ENCODE data around the gene MT1HL1. TPM values are rescaled to one million over a fixed set of nuclear protein-coding genes. Genes with fewer than 3 reads are reported as not detected.

The MT1HL1 gene
- total and polyA plus RNA-seq, 2 of the 8 experiments (the other 6 are each of a cell fraction or from before 2014, with no cell fraction given), result not detected

- CTCF ChIA-PET (ENCODE audit: partially characterized antibody), result interaction anchor here (0.6 to 1.7 kb wide), 4 partner anchors 22 to 356 kb away, joined by 3 to 6 read pairs (median 3); no protein-coding TSS in a partner anchor
- Histone ChIP-seq H3K9me3 (ENCODE audit: insufficient read depth in 2 of 2, low read depth in 1 of 2, low read length in 1 of 2) (no peaks in the 10 kb centered on the region), H2AFZ (ENCODE audit: low read length) (peak overlapping the region; percentile 21; the same call in 1 of the 2 replicates), H3K27me3 (replicated peaks in 1 of 4; ENCODE audit: control insufficient read depth in 3 of 4, extremely low read depth in 1 of 4, insufficient read depth in 3 of 4, low read length in 3 of 4) (no peaks in the 10 kb centered on the region; a peak in 1 of 7 replicates), H2AK5ac (ENCODE audit: low read depth, low read length) (peak overlapping the region; percentile 8), H2BK15ac (ENCODE audit: low read length) (no peak overlapping the region), H3K23ac (ENCODE audit: insufficient read length) (no peak overlapping the region), H3K56ac (replicated peaks; ENCODE audit: insufficient read length, low read depth, low read length) (no peak overlapping the region), H3K27ac (ENCODE audit: low read depth, low read length) (no peak overlapping the region), H3K23me2 (ENCODE audit: low read depth, low read length) (no peaks in the 10 kb centered on the region; the same call in 1 of the 2 replicates), H4K91ac (replicated peaks; ENCODE audit: insufficient read length, low read length) (no peak overlapping the region), H3K9ac (replicated peaks in 1 of 4; ENCODE audit: extremely low read depth in 1 of 4, low read depth in 3 of 4, low read length in 3 of 4) (no peak overlapping the region), H3K79me2 (ENCODE audit: control insufficient read depth in 1 of 2, insufficient read depth in 2 of 2, low read length in 2 of 2) (no peaks in the 10 kb centered on the region), H2BK20ac (ENCODE audit: low read length) (peak overlapping the region; percentile 3; the same call in 1 of the 2 replicates), H3K36me3 (ENCODE audit: control insufficient read depth in 2 of 4, insufficient read depth in 4 of 4, low read length in 3 of 4) (no peaks in the 10 kb centered on the region), H3K79me1 (ENCODE audit: low read depth, low read length) (no peaks in the 10 kb centered on the region), H3K4me1 (replicated peaks in 1 of 4; ENCODE audit: control insufficient read depth in 3 of 4, insufficient read depth in 4 of 4, low read length in 3 of 4) (peaks cover 0 to 9% (median 7%) of the 10 kb centered on the region in 4 experiments; a peak in 6 of 7 replicates), H3K4ac (replicated peaks; ENCODE audit: insufficient read length, low read depth, low read length) (peak overlapping the region; percentile 0), H2BK5ac (ENCODE audit: low read depth, low read length) (peak overlapping the region; percentile 41; the same call in 1 of the 2 replicates), H2BK12ac (ENCODE audit: low read depth, low read length) (peak overlapping the region; percentile 31; the same call in 1 of the 2 replicates), H4K20me1 (replicated peaks in 1 of 2; ENCODE audit: control insufficient read depth in 1 of 2, insufficient read depth in 2 of 2, low read length in 2 of 2) (no peaks in the 10 kb centered on the region), H2BK120ac (replicated peaks; ENCODE audit: low read depth, low read length) (no peak overlapping the region), H3K4me3 (ENCODE audit: extremely low read depth in 1 of 4, insufficient read depth in 2 of 4, low read depth in 3 of 4, low read length in 4 of 4) (no peak overlapping the region), H4K5ac (ENCODE audit: insufficient read length, low read depth, low read length) (no peak overlapping the region), H3K18ac (ENCODE audit: extremely low read depth, low read length) (peak overlapping the region; percentile 89), H3K14ac (ENCODE audit: insufficient read length) (no peak overlapping the region), H3K4me2 (ENCODE audit: insufficient read depth in 1 of 2, low read depth in 2 of 2, low read length in 2 of 2) (peak overlapping the region; percentile 24 to 39; a peak in 3 of 4 replicates), H4K8ac (ENCODE audit: extremely low read depth, insufficient read depth, low read length) (no peak overlapping the region)
- no peak for FAIRE-seq
- DNase-seq (ENCODE audit: low read depth in 1 of 2, low spot score in 2 of 2), result no peak
- TF ChIP-seq BCL11A (IDR thresholded peaks at IDR 0.05; ENCODE audit: low read depth in 2 of 2, low read length in 2 of 2) (no peak), EP300 (IDR thresholded peaks at IDR 0.05; ENCODE audit: borderline replicate concordance in 1 of 2, low read depth in 2 of 2, low read length in 2 of 2) (no peak), RNF2 (IDR thresholded peaks at IDR 0.05; ENCODE audit: borderline replicate concordance, low read depth, low read length, missing control alignments, poor library complexity, severe bottlenecking) (no peak), YY1 (IDR thresholded peaks at IDR 0.05; ENCODE audit: low read depth, low read length) (no peak), TEAD4 (IDR thresholded peaks at IDR 0.05; ENCODE audit: low read depth, low read length) (no peak), KDM5A (IDR thresholded peaks at IDR 0.05; ENCODE audit: low read length) (no peak), RAD21 (IDR thresholded peaks at IDR 0.05 in 1 of 2, conservative IDR thresholded peaks at IDR 0.05 in 1 of 2; ENCODE audit: low read depth in 2 of 2, low read length in 2 of 2) (no peak), CTBP2 (IDR thresholded peaks at IDR 0.05; ENCODE audit: borderline replicate concordance, insufficient read depth, insufficient read length, low read length) (no peak), SUZ12 (IDR thresholded peaks at IDR 0.05; ENCODE audit: low read length) (no peak), JUN (IDR thresholded peaks at IDR 0.05; ENCODE audit: low read depth, low read length) (no peak), KDM1A (IDR thresholded peaks at IDR 0.05; ENCODE audit: borderline replicate concordance, low read length) (no peak)
- POLR2A ChIA-PET (ENCODE audit: partially characterized antibody), result interaction anchor here (1.3 to 3.0 kb wide), 2 partner anchors 11 to 13 kb away, joined by 3 to 14 read pairs; partner anchors contain the start of gene RYR2
- WGBS, 2 experiments (ENCODE audit: extremely low coverage in 1 of 2, insufficient coverage in 1 of 2, insufficient read length in 1 of 2, insufficient replicate concordance in 2 of 2, low coverage in 1 of 2, low lambda C conversion rate in 2 of 2, missing lambda C conversion rate in 1 of 2), result 84% methylated on average over 4 of the region's 4 CpGs; no CpG with 5 or more reads in 1 of the 2 experiments
Observed at GRCh38 chr1:237031480-237031879, 27.2 kb upstream of the MT1HL1 start.
